BE2C (cell line): ENCODE measurements around the gene OR10G8.

Source experiments
- DNase-seq: peaks from one replicate; pipeline ENCODE4 v3.0.0-alpha.2; 2020
- H3K27me3 ChIP-seq: fragments of 250-450 bp; sonication (Bioruptor Pico); 2 replicates; pipeline ENCODE4 v1.5.1; 2020; ENCODE audit warnings: mild to moderate bottlenecking
- H3K36me3 ChIP-seq: fragments of 250-450 bp; sonication (Bioruptor Pico); 2 replicates; pipeline ENCODE4 v1.5.1; 2020; ENCODE audit warnings: mild to moderate bottlenecking
- H3K4me1 ChIP-seq: fragments of 250-450 bp; sonication (Bioruptor Pico); 2 replicates; pipeline ENCODE4 v1.5.1; 2020
- H3K4me3 ChIP-seq: 2 replicates; pipeline ENCODE4 v1.5.1; 2011; ENCODE audit warnings: low read depth, low read length
- H3K9me3 ChIP-seq: fragments of 250-450 bp; sonication (Bioruptor Pico); 2 replicates; pipeline ENCODE4 v1.5.1; 2020
- CTCF ChIP-seq: IDR thresholded peaks from 2 replicates; pipeline ENCODE4 v1.5.1; 2012; ENCODE audit warnings: mild to moderate bottlenecking, low read depth, low read length

OR10G8 gene

GRCh38 chr11:124036666-124037065 lies 10.1 kb downstream of the OR10G8 start:
- H3K27me3 ChIP-seq: no peaks in the 10 kb centered on the region
- H3K4me1 ChIP-seq: no peaks in the 10 kb centered on the region
- TF ChIP-seq CTCF: no peak
- H3K4me3 ChIP-seq: no peak overlapping the region
- no peak for DNase-seq
- H3K36me3 ChIP-seq: no peaks in the 10 kb centered on the region
- H3K9me3 ChIP-seq: no peaks in the 10 kb centered on the region

GRCh38 chr11:124039557-124039956 lies 13.0 kb downstream of the OR10G8 start:
- no peak for TF ChIP-seq CTCF
- no peaks in the 10 kb centered on the region for H3K36me3 ChIP-seq
- no peaks in the 10 kb centered on the region for H3K27me3 ChIP-seq

DNA sequence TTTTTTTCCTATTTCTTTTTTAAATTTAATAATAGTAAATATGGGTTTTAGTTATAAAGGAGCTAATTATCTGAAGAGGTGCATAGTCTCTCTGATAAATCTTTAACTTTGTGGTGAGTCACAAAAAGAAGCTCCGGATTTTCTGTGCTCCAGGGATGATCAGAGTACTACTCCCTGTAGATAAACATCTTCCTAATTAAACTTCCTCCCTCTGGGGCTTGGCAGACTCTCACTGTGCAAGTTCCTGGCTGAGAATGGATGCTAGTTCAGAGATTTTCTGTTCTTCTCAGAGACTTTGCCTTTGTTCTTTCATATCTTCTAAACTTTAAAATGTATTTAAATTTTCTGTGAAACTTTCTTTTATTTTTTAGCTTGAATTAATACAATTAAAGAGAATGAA lies 14.7 kb downstream of the OR10G8 start, which contains the start of gene OR10G7:
OR10G7 (minus strand) TSS at position 72 of the 400 bp plus-strand sequence. CDS start 2,324 bp downstream, outside the sequence.
- Histone ChIP-seq H3K4me1 (no peaks in the 10 kb centered on the region), H3K4me3 (no peak within 1 kb of the TSS), H3K9me3 (no peaks in the 10 kb centered on the region), H3K36me3 (no peaks in the 10 kb centered on the region), H3K27me3 (no peaks in the 10 kb centered on the region; the same call in 1 of the 2 replicates)
- DNase-seq: no peak
- TF ChIP-seq CTCF: no peak

More at GRCh38 chr11:124039557-124039956, 13.0 kb downstream of the OR10G8 start:
- no peak for DNase-seq
- H3K4me3 ChIP-seq: no peak overlapping the region
- H3K9me3 ChIP-seq: no peaks in the 10 kb centered on the region
- no peaks in the 10 kb centered on the region for H3K4me1 ChIP-seq

DNA sequence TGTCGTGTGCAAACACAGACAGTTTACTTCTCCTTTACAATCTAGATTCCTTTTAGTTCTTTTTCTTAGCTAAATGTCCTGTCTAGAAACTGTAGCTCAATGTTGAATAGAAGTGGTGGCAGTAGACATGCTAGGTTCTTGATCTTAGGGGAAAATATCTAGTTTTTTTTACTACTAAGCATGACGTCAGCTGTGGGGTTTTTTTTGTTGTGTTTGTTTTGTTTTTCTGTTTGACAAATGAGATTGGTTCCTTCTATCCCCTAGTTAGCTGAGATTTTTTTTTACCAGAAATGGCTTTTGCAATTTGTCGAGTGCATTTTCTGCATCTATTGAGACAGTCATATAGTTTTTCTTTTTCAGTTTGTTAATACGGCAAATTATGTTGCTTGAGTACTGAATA lies 16.8 kb downstream of the OR10G8 start:
- H3K4me1 ChIP-seq: no peaks in the 10 kb centered on the region
- H3K9me3 ChIP-seq: no peaks in the 10 kb centered on the region
- H3K4me3 ChIP-seq: no peak overlapping the region
- H3K27me3 ChIP-seq: no peaks in the 10 kb centered on the region; the same call in 1 of the 2 replicates
- H3K36me3 ChIP-seq: no peaks in the 10 kb centered on the region
- DNase-seq: no peak
- no peak for TF ChIP-seq CTCF

GRCh38 chr11:124050748-124051147 lies 24.1 kb downstream of the OR10G8 start:
- Histone ChIP-seq H3K27me3 (peaks cover 5% of the 10 kb centered on the region; the same call in 1 of the 2 replicates), H3K9me3 (no peaks in the 10 kb centered on the region), H3K36me3 (no peaks in the 10 kb centered on the region), H3K4me1 (no peaks in the 10 kb centered on the region), H3K4me3 (no peak overlapping the region)
- TF ChIP-seq CTCF: no peak
- DNase-seq: no peak

DNA sequence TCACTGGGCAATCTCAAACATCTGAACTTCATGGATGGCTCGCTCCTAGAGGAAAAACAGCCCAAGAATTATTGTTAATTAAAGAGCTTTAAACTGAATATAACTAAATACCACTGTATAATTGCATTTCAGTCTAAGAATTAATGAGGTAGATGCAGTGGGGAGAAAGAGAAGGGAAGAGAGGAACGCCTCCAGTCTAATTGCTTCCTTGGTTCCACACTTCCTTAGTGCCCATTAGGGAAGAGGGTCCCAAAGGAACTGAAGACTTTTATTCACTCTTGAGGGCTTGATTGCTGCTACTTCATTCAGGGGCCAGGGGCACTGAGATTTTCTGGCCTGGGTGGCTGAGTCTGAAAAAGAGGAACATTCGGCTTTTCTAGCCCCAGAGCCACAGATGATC lies 26.4 kb downstream of the OR10G8 start:
- no peak for TF ChIP-seq CTCF
- H3K4me1 ChIP-seq: no peaks in the 10 kb centered on the region
- H3K9me3 ChIP-seq: no peaks in the 10 kb centered on the region
- no peaks in the 10 kb centered on the region for H3K36me3 ChIP-seq
- no peak overlapping the region for H3K4me3 ChIP-seq
- DNase-seq: no peak
- H3K27me3 ChIP-seq: peaks cover 5% of the 10 kb centered on the region; the same call in 1 of the 2 replicates
